Measurements from ENCODE around the gene ABCA2. TPM values are rescaled to one million over a fixed set of nuclear protein-coding genes. Genes with fewer than 3 reads are reported as not detected.

Gene ABCA2
- total and polyA plus RNA-seq, 9 of the 15 experiments (the other 6 are each of a cell fraction or from before 2014, with no cell fraction given): 0.69 to 16.3 (median 6.1) TPM; not detected in 2

DNA sequence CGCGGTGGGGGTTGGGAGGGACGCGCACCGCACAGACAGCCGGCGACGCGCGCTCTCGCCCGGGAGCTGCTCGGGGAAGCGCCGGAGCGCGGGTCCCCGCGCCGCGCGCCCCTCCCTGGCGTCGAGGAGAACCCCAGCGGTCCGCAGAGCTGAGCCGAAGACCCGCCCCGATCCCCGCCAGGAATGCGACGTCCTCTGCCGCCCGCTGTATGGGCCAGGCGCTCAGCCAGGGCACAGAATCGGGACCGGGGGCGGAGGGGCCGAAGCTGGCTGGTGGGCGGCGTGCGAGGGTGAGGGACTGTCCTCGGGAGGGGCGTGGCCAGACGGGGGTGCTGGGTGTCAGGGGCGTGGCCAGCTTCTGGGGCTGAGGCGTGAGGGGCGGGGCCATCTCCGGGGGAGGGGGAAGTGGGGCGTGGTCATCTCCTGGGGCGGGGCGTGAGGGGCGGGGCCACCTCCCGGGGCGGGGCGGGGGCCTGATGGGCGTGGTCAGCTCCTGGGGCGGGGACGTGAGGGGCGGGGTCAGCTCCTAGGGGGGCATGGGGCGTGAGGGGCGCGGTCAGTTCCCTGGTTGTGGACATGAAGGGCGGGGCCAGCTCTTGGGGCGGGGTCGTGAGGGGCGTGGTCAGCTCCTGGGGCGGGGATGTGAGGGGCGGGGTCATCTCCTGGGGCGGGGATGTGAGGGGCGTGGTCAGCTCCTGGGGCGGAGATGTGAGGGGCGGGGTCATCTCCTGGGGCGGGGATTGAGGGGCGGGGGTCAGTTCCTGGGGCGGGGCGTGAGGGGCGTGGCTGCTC lies 49.8 kb downstream of the ABCA2 start (continued):
- TF ChIP-seq, protein P1, sequence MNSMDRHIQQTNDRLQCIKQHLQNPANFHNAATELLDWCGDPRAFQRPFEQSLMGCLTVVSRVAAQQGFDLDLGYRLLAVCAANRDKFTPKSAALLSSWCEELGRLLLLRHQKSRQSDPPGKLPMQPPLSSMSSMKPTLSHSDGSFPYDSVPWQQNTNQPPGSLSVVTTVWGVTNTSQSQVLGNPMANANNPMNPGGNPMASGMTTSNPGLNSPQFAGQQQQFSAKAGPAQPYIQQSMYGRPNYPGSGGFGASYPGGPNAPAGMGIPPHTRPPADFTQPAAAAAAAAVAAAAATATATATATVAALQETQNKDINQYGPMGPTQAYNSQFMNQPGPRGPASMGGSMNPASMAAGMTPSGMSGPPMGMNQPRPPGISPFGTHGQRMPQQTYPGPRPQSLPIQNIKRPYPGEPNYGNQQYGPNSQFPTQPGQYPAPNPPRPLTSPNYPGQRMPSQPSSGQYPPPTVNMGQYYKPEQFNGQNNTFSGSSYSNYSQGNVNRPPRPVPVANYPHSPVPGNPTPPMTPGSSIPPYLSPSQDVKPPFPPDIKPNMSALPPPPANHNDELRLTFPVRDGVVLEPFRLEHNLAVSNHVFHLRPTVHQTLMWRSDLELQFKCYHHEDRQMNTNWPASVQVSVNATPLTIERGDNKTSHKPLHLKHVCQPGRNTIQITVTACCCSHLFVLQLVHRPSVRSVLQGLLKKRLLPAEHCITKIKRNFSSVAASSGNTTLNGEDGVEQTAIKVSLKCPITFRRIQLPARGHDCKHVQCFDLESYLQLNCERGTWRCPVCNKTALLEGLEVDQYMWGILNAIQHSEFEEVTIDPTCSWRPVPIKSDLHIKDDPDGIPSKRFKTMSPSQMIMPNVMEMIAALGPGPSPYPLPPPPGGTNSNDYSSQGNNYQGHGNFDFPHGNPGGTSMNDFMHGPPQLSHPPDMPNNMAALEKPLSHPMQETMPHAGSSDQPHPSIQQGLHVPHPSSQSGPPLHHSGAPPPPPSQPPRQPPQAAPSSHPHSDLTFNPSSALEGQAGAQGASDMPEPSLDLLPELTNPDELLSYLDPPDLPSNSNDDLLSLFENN (IDR thresholded peaks at IDR 0.05; ENCODE audit: low read depth in 2 of 2, low read length in 2 of 2): no peak
- TF ChIP-seq, protein P2, sequence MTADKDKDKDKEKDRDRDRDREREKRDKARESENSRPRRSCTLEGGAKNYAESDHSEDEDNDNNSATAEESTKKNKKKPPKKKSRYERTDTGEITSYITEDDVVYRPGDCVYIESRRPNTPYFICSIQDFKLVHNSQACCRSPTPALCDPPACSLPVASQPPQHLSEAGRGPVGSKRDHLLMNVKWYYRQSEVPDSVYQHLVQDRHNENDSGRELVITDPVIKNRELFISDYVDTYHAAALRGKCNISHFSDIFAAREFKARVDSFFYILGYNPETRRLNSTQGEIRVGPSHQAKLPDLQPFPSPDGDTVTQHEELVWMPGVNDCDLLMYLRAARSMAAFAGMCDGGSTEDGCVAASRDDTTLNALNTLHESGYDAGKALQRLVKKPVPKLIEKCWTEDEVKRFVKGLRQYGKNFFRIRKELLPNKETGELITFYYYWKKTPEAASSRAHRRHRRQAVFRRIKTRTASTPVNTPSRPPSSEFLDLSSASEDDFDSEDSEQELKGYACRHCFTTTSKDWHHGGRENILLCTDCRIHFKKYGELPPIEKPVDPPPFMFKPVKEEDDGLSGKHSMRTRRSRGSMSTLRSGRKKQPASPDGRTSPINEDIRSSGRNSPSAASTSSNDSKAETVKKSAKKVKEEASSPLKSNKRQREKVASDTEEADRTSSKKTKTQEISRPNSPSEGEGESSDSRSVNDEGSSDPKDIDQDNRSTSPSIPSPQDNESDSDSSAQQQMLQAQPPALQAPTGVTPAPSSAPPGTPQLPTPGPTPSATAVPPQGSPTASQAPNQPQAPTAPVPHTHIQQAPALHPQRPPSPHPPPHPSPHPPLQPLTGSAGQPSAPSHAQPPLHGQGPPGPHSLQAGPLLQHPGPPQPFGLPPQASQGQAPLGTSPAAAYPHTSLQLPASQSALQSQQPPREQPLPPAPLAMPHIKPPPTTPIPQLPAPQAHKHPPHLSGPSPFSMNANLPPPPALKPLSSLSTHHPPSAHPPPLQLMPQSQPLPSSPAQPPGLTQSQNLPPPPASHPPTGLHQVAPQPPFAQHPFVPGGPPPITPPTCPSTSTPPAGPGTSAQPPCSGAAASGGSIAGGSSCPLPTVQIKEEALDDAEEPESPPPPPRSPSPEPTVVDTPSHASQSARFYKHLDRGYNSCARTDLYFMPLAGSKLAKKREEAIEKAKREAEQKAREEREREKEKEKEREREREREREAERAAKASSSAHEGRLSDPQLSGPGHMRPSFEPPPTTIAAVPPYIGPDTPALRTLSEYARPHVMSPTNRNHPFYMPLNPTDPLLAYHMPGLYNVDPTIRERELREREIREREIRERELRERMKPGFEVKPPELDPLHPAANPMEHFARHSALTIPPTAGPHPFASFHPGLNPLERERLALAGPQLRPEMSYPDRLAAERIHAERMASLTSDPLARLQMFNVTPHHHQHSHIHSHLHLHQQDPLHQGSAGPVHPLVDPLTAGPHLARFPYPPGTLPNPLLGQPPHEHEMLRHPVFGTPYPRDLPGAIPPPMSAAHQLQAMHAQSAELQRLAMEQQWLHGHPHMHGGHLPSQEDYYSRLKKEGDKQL (CRISPR knock-in tag; IDR thresholded peaks at IDR 0.05; ENCODE audit: borderline replicate concordance): no peak
- TF ChIP-seq, protein P3, sequence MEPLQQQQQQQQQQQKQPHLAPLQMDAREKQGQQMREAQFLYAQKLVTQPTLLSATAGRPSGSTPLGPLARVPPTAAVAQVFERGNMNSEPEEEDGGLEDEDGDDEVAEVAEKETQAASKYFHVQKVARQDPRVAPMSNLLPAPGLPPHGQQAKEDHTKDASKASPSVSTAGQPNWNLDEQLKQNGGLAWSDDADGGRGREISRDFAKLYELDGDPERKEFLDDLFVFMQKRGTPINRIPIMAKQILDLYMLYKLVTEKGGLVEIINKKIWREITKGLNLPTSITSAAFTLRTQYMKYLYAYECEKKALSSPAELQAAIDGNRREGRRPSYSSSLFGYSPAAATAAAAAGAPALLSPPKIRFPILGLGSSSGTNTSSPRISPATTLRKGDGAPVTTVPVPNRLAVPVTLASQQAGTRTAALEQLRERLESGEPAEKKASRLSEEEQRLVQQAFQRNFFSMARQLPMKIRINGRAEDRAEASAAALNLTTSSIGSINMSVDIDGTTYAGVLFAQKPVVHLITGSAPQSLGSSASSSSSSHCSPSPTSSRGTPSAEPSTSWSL (CRISPR knock-in tag; IDR thresholded peaks at IDR 0.05; ENCODE audit: borderline replicate concordance): no peak
- 0 out of 2 replicates have a peak, but pooled peaks have one; percentile 72 for TF ChIP-seq MTA3 (IDR thresholded peaks at IDR 0.05; ENCODE audit: borderline replicate concordance)
- TF ChIP-seq RBFOX2 (IDR thresholded peaks at IDR 0.05; ENCODE audit: low read depth, low read length): peak; percentile 44; the same call in 1 of the 2 replicates
- TF ChIP-seq, protein P4, sequence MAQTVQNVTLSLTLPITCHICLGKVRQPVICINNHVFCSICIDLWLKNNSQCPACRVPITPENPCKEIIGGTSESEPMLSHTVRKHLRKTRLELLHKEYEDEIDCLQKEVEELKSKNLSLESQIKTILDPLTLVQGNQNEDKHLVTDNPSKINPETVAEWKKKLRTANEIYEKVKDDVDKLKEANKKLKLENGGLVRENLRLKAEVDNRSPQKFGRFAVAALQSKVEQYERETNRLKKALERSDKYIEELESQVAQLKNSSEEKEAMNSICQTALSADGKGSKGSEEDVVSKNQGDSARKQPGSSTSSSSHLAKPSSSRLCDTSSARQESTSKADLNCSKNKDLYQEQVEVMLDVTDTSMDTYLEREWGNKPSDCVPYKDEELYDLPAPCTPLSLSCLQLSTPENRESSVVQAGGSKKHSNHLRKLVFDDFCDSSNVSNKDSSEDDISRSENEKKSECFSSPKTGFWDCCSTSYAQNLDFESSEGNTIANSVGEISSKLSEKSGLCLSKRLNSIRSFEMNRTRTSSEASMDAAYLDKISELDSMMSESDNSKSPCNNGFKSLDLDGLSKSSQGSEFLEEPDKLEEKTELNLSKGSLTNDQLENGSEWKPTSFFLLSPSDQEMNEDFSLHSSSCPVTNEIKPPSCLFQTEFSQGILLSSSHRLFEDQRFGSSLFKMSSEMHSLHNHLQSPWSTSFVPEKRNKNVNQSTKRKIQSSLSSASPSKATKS (CRISPR knock-in tag; IDR thresholded peaks at IDR 0.05): no peak
- no peak for TF ChIP-seq HDAC6 (IDR thresholded peaks at IDR 0.05; ENCODE audit: low read depth, low read length)
- no peak for TF ChIP-seq CEBPG (CRISPR knock-in tag; IDR thresholded peaks at IDR 0.05)
- no peak for TF ChIP-seq CEBPG (tag; conservative IDR thresholded peaks at IDR 0.05 in 1 of 2, IDR thresholded peaks at IDR 0.05 in 1 of 2)
- TF ChIP-seq ZKSCAN3 (CRISPR knock-in tag; IDR thresholded peaks at IDR 0.05): no peak
- no peak for TF ChIP-seq BDP1 (IDR thresholded peaks at IDR 0.05; ENCODE audit: insufficient read depth, insufficient read length)
- TF ChIP-seq NR3C1 (CRISPR knock-in tag; IDR thresholded peaks at IDR 0.05): no peak
- TF ChIP-seq PCBP1 (IDR thresholded peaks at IDR 0.05; ENCODE audit: low read depth, low read length, poor library complexity, severe bottlenecking): peak; percentile 68
- TF ChIP-seq ELF2 (CRISPR knock-in tag; IDR thresholded peaks at IDR 0.05): no peak
